NCI-H524 treated with DMSO at 0.1 percent for 48 hours (cell line): ENCODE data around the gene RUNX2.
"Not testable (repeated sequence)": the region's sequence is repeated elsewhere in the genome, so short reads cannot be mapped to it uniquely, and the experiment has no call there.

Source experiments
- DNase-seq: peaks from one replicate; lab custom pipeline; 2025; lab: John Stamatoyannopoulos, UW

RUNX2 gene

DNA sequence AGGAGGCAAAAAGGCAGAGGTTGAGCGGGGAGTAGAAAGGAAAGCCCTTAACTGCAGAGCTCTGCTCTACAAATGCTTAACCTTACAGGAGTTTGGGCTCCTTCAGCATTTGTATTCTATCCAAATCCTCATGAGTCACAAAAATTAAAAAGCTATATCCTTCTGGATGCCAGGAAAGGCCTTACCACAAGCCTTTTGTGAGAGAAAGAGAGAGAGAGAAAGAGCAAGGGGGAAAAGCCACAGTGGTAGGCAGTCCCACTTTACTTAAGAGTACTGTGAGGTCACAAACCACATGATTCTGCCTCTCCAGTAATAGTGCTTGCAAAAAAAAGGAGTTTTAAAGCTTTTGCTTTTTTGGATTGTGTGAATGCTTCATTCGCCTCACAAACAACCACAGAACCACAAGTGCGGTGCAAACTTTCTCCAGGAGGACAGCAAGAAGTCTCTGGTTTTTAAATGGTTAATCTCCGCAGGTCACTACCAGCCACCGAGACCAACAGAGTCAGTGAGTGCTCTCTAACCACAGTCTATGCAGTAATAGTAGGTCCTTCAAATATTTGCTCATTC lies at the start of gene RUNX2:
Gene RUNX2 (plus strand): TSS at position 375 of the 567 bp plus-strand sequence. CDS start 397 bp downstream, outside the sequence.
- DNase-seq: no peak

DNA sequence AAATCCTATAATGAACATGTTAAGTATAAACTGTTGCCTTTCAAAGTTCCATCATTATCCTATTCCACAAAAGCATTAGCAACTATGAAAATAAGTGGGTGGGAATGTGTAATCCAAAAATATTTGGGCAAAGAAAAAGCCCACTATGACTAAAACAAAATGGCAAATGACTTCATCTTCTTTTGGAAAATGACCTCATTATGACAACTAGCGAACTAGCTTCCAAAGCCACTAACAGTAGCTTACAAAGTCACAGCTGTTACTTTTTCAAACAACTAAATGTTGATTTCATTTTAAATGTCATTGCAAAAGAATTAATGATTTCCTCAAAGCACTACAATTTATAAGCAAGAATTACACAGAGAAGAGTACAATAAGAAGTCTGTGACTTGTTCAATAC lies 49.8 kb upstream of the RUNX2 start:
- no peak for DNase-seq

DNA sequence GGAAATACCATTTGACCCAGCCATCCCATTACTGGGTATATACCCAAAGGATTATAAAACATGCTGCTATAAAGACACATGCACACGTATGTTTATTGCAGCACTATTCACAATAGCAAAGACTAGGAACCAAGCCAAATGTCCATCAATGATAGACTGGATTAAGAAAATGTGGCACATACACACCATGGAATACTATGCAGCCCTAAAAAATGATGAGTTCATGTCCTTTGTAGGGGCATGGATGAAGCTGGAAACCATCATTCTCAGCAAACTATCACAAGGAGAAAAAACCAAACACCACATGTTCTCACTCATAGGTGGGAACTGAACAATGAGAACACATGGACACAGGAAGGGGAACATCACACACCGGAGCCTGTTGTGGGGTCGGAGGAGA lies 41.4 kb upstream of the RUNX2 start:
- not testable (repeated sequence) for DNase-seq

DNA sequence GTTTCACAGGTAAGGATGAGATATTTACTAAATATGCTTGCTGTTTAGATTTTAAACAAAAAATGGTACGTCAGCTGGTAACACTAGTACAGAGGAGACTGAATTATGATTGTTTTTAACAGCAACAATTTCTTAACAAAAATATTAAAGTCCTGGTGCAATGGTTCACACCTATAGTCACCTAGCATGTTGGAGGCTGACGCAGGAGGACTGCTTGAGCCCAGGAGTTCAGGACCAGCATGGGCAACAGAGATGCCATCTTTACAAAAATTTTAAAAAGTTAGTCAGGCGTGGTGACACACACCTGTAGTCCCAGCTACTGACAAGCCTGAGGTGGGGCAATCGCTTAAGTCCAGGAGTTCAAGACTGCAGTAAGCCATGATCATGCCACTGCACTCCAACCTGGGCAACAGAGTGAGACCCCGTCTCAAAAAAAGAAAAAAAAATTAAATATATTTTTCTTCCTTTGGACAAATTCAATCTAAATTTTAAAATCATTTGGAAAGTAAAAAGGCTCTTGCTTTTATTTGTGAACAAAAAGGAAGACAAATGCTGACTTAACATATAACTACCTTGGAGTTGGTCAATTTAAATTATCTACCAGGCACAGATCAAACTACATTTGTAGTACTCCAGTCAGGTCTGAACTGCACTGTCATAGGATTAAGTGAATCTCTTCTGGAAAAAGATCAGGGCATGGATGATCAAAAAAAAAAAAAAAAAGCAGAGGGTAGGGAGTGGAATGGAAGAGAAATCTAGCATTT lies 38.2 kb upstream of the RUNX2 start:
- no peak for DNase-seq

DNA sequence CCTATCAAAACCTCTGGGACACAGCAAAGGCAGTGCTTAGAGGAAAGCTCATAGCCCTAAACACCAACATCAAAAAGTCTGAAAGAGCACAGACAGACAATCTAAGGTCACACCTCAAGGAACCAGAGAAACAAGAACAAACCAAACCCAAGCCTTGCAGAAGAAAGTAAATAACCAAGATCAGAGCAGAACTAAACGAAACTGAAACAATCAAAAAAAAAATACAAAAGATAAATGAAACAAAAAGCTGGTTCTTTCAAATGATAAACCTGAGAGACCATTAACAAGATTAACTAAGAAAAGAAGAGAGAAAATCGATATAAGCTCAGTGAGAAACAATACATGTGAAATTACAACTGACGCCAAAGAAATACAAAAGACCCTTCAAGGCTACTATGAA lies 34.8 kb upstream of the RUNX2 start:
- DNase-seq: no peak

DNA sequence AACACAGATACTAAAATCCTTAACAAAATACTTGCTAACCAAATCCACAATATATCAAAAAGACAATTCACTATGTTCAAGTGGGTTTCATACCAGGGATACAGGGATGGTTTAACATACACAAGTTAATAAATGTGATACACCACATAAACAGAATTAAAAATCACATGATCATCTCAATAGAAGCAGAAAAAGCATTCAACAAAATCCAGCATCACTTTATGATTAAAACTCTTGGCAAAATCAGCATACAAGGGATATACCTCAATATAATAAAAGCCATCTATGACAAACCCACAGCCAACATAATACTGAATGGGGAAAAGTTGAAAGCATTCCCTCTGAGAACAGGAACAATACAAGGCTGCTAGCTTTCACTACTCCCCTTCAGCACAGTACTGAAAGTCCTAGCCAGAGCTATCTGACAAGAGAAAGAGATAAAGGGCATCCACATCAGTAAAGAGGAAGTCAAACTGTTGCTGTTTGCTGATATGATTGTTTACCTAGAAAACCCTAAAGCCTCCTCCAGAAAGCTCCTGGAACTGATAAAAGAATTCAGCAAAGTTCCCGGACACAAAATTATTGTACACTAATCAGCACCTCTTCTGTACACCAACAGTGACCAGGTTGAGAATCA lies 33.9 kb upstream of the RUNX2 start:
- DNase-seq: not testable (repeated sequence)

DNA sequence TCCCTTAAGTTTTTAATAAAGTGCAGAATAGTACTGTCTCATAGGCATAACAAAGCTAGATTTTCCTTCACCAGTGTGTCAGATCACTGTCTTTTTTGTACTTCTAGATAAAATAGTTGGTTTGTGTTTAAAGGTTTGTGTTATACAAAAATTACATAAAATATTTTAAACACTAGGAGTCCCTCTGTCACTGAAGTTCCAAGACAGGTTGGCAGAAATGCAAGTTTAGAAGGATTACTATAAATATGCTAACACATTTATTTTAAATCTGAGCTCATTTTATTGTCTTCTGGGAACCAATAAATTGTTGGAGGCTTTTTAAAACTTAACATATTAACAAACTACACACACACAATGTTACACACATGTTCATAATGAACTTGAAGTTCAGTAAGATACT lies 30.8 kb upstream of the RUNX2 start:
- DNase-seq: no peak

DNA sequence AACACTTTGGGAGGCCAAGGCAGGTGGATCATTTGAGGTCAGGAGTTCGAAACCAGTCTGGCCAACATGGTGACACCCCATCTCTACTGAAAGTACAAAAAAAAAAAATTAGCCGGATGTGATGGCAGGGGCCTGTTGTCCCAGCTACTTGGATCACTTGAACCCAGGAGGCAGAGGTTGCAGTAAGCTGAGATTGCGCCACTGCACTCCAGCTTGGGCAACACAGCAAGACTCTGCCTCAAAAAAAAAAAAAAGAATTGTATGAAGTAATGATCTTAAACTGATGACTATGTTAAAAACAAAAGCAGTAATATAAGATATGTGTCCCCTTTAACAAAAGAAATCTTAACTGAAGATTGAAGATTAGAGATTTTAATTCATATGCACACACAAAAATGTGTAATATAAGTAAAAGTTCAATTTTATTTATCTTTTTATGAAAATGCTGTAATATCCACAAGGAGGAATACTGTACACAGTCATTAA lies 29.0 kb upstream of the RUNX2 start:
- no peak for DNase-seq

DNA sequence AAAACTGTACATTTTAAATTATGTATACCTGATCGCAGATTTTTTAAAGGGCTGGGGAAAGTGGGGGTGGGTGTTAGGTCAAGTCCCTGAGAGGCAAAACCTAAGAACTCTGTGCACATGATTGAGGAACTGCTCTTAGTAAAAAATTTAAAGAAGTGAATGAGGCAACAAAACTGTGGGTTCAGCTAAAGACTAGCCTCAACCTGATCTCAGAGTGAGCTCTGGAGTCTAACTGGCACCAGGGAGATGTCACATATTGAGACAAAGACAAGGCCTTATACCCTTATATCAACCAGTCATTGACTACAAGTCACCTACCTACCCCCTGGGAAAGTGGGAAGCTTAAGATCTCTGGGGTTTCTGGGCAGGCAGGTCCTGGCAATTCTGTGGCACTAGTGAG lies 27.4 kb upstream of the RUNX2 start:
- DNase-seq: no peak

DNA sequence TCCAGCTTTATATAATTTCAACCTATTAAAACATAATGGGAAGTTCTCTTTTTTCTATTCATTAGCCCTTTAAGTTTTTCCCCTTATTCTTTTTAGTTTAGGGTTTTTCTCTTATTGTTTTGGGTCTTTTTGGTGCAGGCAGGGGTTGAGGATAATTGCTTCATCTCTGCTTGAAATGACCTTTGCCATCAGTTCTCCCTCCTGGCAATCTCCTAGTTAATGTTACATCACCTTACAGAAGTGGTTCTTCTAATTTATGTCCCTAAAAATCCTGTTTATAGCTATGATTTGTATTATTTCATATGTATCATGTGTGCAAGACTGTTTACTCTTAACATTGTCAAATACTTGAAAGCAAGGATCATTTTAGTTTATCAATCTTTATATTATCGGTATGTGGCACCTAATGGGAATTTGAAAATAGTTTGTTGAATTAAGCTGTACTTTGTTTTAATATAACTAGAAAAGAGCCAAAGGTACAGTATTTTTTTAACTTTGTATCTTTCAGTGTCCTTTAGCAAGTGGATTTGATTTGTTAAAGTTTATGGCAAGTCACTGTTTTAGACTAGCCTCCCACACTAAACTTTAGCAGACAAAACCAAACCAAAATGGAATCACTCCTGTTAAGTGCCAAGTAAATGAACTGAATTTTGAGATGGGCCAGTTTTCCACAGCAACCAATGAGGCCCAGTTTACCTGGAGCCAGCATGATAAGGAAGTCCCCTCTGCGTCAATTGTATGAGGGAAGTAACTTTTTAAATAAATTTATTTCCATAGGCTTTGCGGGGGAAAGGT lies 26.6 kb upstream of the RUNX2 start:
- no peak for DNase-seq

DNA sequence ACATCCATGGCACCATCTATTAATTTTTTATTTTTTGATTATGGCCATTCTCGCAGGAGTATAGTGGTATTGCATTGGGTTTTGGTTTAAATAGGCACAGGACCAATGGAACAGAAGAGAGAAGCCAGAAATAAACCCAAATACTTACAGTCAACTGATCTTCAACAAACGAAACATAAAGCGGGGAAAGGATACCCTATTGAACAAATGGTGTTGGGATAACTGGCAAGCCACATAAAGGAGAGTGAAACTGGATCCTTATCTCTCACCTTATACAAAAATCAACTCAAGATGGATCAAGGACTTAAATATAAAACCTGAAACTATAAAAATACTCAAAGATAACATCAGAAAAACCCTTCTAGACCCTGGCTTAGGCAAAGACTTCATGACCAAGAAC lies 25.3 kb upstream of the RUNX2 start:
- DNase-seq: no peak

DNA sequence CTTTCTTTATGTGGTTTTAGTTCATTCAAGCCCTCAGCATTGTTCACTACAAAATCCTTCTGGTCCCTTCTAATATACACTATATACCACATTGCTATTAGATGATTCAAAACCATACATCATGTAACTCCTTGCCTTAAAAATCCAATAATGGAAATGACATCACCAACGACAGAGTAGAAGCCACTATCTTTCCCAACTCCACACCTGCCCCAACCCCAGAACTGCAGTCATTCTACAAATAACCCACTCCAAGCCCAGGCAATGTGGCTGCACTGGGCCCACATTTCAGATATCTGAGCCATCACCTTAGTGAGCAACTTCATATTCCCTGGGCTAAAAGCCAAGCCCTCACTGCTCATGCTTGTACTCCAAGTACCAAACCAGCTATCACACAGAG lies 22.6 kb upstream of the RUNX2 start:
- no peak for DNase-seq

DNA sequence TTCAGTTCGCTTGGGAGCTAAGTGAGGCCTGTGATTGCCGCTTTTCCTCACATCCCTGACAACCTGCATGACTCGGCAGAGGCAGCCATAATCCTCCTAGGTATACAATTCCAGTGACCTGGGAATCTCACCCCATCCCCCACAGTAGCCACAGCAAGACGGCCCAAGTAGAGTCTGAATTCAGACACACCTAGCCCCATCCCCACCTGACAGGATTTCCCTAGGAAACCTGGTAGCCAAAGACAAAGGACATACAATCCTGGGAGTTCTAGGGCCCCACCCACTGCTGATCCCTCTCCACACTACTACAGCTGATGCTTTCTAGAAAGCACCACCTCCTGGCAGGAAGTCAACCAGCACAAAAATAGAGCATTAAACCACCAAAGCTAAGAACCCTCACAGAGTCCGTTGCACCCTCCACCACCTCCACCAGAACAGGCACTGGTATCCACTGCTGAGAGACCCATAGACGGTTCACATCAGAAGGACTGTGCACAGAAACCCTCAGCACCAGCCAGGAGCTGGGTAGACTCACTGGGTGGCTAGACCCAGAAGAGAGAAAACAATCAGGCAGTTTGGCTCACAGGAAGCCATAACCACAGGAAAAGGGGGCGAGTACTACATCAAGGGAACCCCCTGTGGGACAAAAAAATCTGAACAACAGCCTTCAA lies 17.9 kb upstream of the RUNX2 start:
- no peak for DNase-seq

DNA sequence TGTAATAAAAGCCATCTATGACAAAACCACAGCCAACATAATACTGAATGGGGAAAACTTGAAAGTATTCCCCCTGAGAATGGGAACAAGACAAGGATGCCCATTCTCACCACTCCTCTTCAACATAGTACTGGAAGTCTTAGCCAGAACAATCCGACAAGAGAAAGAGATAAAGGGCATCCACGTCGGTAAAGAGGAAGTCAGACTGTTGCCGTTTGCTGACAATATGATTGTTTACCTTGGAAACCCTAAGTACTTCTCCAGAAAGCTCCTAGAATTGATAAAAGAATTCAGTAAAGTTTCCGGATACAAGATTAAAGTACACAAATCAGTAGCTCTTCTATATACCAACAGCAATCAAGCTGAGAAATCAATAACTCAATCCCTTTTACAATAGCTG lies 14.0 kb upstream of the RUNX2 start:
- DNase-seq: no peak

DNA sequence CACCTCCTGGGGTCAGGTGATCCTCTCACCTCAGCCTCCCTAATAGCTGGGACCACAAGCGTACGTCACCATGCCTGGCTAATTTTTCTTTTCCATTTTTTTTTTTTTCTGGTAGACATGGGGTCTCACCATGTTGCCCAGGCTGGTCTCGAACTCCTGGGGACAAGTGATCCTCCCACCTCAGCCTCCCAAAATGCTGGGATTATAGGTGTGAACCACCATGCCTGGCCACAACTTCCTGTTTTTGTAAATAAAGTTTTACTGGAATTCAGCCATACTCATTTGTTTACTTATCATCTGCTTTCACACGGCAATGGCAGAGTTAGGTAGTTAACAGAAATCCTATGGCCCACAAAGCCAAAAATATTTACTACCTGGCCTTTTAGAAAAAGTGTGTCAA lies 7.8 kb upstream of the RUNX2 start:
- no peak for DNase-seq

DNA sequence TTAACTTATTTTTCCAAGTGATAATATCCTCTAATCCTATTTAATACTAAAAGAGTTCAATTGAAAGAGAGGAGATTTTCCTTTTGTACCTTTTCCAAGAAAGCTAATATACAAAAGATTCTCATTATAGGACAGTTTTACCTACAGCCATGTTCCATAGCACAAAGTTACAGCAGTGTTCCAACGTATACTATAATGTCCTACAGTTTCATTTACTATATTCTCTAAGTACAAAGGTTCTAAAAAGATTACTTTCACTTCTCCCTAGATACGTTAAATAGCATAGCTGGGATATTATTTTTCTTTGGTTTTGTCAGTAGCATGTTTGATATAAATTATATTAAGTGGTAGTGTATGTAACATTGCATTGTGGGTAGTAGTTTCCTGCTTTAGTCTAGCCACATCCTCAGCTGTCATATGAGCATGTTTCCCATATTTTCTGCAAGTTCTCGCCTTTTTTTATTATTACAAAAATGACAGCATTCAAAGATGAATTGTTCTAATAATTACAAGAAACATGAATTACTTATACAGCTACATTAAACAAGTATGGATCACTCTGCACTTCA lies 4.4 kb upstream of the RUNX2 start:
- no peak for DNase-seq

DNA sequence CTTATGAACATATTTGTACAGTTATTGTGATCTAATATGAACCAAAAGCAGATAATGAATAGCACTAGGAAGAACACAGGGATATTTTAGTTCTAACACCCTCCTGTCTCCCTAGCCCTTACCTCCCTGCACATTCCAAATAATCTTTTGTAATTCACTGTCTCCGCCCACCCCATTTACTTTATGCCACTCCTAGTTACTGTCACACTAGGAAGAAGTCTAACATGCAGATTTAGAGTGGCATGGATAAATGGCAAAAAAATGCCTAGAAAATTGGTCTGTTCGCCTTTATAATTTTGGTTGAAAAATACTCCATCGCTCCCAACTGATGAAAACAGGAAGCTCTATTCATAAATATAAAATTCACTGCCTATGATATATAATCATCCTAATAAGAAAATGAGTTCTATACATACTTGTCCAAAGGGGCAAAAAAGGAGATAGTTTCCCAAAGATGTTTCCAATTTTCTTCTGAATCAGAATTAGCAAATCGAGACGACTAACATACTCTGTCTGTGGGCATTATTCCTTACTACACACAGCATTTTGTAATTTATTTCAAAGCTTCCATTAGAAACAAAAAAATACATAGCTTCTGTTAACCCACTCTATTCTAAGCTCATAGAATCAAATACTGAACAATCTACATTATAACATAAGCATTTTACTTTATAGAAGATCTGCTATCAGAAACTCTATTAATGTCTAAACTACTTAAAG lies 1.3 kb upstream of the RUNX2 start:
- DNase-seq: no peak

DNA sequence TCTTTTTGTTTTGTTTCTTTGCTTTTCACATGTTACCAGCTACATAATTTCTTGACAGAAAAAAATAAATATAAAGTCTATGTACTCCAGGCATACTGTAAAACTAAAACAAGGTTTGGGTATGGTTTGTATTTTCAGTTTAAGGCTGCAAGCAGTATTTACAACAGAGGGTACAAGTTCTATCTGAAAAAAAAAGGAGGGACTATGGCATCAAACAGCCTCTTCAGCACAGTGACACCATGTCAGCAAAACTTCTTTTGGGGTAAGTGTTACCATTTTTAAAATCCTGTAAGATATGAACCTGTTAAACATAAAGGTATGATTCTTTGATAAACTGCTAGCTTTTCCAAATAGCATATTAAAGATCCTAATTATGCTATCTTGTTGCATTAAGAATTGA lies 393 bp downstream of the RUNX2 start:
- no peak for DNase-seq

DNA sequence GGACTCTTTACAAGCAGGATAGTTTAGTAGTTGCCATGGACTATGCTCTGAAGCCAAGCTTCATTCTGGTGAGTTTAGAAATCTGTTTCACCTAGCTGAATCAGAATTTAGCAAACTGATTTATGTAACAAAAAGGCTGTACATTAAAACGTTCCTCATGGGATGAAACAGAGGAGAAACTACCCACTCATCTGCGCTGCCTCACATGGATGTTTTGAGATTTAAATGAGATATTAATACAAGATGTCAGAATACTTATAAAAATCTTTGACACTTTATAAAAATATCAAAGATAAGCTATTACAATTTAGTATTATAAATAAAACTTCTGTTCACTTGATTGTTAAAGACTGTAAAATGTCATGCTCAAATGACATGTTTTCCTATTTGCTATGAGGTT lies 16.8 kb downstream of the RUNX2 start:
- no peak for DNase-seq

DNA sequence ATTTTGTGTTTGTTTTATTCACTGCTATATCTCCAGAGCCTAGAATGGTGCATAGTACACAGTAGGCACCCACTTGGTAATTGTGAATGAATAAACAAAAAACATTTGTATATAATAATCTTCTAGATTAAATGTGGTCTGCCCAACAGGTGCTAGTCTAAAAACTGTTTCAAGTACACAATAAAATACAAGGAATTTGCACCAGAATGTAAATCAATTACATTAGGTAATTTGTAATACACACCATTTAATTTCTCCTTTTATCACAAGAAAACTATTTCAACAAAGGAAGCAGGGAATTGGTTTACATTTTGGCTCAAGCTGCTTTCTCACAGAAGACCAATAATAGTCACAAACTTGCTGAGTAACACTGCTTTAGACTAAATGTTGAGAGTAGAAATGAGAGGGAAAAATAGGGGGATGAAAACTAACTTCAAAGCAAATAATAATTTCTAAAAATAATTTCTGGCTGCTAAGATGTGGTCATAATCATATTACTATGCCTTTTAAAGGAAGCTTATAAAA lies 22.1 kb downstream of the RUNX2 start:
- DNase-seq: no peak

DNA sequence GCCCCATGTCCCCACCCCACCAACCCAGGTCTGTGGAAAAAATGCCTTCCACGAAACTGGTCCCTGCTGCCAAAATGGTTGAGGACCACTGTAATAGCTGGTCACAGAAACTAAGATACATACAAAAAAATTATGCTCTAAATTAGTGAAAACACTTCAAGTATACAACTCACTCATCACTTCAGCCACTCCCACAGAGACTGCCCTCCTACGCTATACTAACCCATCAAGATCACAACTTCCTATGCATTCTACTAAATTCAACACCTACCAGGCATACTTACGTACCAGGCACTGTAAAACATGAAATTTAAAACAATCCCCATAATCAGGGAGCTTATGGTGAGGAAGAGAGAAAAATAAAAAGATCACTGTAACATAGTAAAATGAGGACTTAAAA lies 22.9 kb downstream of the RUNX2 start:
- DNase-seq: no peak
